Aorta (tissue), 5 donors: Measurements from ENCODE around the gene RHOC. TPM values are rescaled to one million over a fixed set of nuclear protein-coding genes. Genes with fewer than 3 reads are reported as not detected.
A peak's percentile ranks its signal among the peaks of the same experiment; 100 is the strongest.

Experiments
- ATAC-seq: fragments of 200-7000 bp; cut with Tn5 transposase; one replicate; pipeline ENCODE4 v1.9.1; 2022; ENCODE audit warnings: moderate library complexity; ENCODE audit not compliant: low FRiP score
- DNase-seq, 2 donors: peaks; one replicate each; pipeline ENCODE4 v3.0.0-alpha.2; 2020
- H3K27ac ChIP-seq, 2 donors: one replicate each; pipeline ENCODE4 v1.5.1; 2013; ENCODE audit warnings: low read length in 2 of 2, mild to moderate bottlenecking in 2 of 2, moderate library complexity in 2 of 2, control low read depth in 1 of 2, inconsistent platforms in 1 of 2, low read depth in 1 of 2
- H3K27me3 ChIP-seq, 2 donors: one replicate each; pipeline ENCODE4 v1.6.1; 2013; ENCODE audit warnings: control low read depth in 1 of 2, low read length in 1 of 2, mild to moderate bottlenecking in 1 of 2, moderate library complexity in 1 of 2; ENCODE audit not compliant: insufficient read depth in 2 of 2, control insufficient read depth in 1 of 2
- H3K36me3 ChIP-seq, 2 donors: one replicate each; pipeline ENCODE4 v1.6.1; 2013; ENCODE audit warnings: control low read depth in 1 of 2, low read length in 1 of 2, mild to moderate bottlenecking in 1 of 2; ENCODE audit not compliant: insufficient read depth in 2 of 2, control insufficient read depth in 1 of 2
- H3K4me1 ChIP-seq, 2 donors: one replicate each; pipeline ENCODE4 v1.6.1; 2013; ENCODE audit warnings: low read length in 2 of 2, control low read depth in 1 of 2, mild to moderate bottlenecking in 1 of 2, moderate library complexity in 1 of 2; ENCODE audit not compliant: insufficient read depth in 2 of 2, control insufficient read depth in 1 of 2
- H3K4me3 ChIP-seq, 2 donors: one replicate each; pipeline ENCODE4 v1.5.1; 2013; ENCODE audit warnings: low read length in 2 of 2, control low read depth in 1 of 2, mild to moderate bottlenecking in 1 of 2
- H3K9me3 ChIP-seq: one replicate; pipeline ENCODE4 v1.6.1; 2013; ENCODE audit warnings: mild to moderate bottlenecking, low read length; ENCODE audit not compliant: control insufficient read depth
- WGBS, 2 donors: extraction: QIAGEN DNeasy Blood & Tissue Kit; methylation state at CpG; one replicate each; pipeline ENCODE4 v1.1.7; 2013; 5-methylcytosine and 5-hydroxymethylcytosine counted together
- intact Hi-C, 2 donors: fragments of 100-400 bp; cut with DNase I; formaldehyde crosslinking; loops; one replicate each; pipeline versions ENCODE4 v1.14.2 to v1.15.0; 2022
- long read RNA-seq, 2 donors: library from polyadenylated mRNA; unstranded; transcript quantifications; one replicate each; pipeline ENCODE4 v2.0.0, GENCODE V29; 2020 to 2021
- polyA plus RNA-seq, 2 donors: library from polyadenylated mRNA; stranded (reverse); fragments of 200-250 nt; gene quantifications; one replicate each; pipeline ENCODE4 v1.2.3, GENCODE V29; 2013
- total RNA-seq, 2 donors: library from RNA; stranded (reverse); fragmentation: NEBNext Ultra II Directional; extraction: Animal tissue kit (Norgen Biotek cat#: 25700); gene quantifications; one replicate each; pipeline ENCODE4 v1.2.1, GENCODE V29; 2021
- donor health status: healthy with polysubstance abuse.
- donor health status: Bipolar disorder and iron deficiency.
- donor health status: DM: no; HTN: no; CAD: no.
- donor health status: DM: no; HTN: no; CAD: no.
- donor health status: DM: yes; HTN: yes; CAD: no.

The RHOC gene
- 100 to 1,000 TPM; 269 to 316 TPM for total RNA-seq
- polyA plus RNA-seq: 100 to 1,000 TPM; 433 to 540 TPM
- long read RNA-seq, donor 1, transcript RHOC-208 (5 exons, 1,355 nt): major isoform, 199 of 499 reads
- long read RNA-seq, donor 1, transcript RHOC-206 (6 exons, 888 nt): minor isoform, 5 of 499 reads
- long read RNA-seq, donor 1, transcript RHOC-202 (6 exons, 1,418 nt): minor isoform, 194 of 499 reads
- long read RNA-seq, donor 1, partial matches to known transcripts: 64 of 499 reads
- long read RNA-seq, donor 1, other reads (novel, unspliced or antisense): 30 of 499 reads
- long read RNA-seq, donor 2, transcript RHOC-202 (6 exons, 1,418 nt): major isoform, 40 of 117 reads
- long read RNA-seq, donor 2, transcript RHOC-208 (5 exons, 1,355 nt): major isoform, 40 of 117 reads
- long read RNA-seq, donor 2, partial matches to known transcripts: 15 of 117 reads
- long read RNA-seq, donor 2, other reads (novel, unspliced or antisense): 17 of 117 reads

- WGBS, 2 donors: 0 to 3% methylated on average over 28 to 61 of the region's 61 CpGs
- ATAC-seq (peak; percentile 91), DNase-seq (peak; percentile 86 to 91)
These were observed at the start of gene RHOC for GRCh38 chr1:112706505-112707220. Gene RHOC (minus strand): TSS chr1:112707127. CDS start chr1:112703799, 3,328 bp downstream.

DNA sequence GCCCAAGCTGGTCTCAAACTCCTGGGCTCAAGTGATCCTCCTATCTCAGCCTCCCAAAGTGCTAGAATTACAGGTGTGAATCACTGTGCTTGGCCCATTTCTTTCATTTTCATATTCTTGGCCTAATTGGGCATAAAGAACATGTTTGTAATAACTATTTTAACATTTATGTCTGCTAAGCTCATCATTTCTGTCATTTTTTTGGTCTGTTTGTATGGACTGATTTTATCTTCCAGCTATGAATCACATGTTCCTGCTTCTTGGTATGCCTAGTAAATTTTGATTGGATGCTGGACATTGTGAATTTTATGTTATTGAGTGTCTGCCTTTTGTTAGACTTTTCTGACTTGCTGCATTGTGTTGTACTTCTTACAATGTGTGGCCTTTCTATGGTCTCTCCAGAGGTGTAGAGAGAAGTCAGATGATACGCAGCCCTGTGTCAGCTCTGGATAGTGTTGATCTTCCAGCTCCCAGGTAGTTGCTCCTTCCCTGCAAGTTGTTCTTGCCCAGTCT, 47.2 kb upstream of the RHOC start:
- H3K4me1 ChIP-seq: no peaks in the 10 kb centered on the region
- no peak overlapping the region for H3K4me3 ChIP-seq
- no peak overlapping the region for H3K27ac ChIP-seq
- WGBS, 2 donors: 0 to 51% methylated on average over 1 of the region's 1 CpG
- no peaks in the 10 kb centered on the region for H3K27me3 ChIP-seq
- no peaks in the 10 kb centered on the region for H3K36me3 ChIP-seq
- ATAC-seq (no peak), DNase-seq (no peak)
- intact Hi-C loops: no loop called here
- H3K9me3 ChIP-seq: no peaks in the 10 kb centered on the region

More at GRCh38 chr1:112706505-112707220, at the start of gene RHOC:
- Histone ChIP-seq H3K9me3 (no peaks in the 10 kb centered on the region), H3K4me1 (no peaks in the 10 kb centered on the region), H3K4me3 (peak within 1 kb of the TSS; percentile 75 to 91), H3K27me3 (no peaks in the 10 kb centered on the region), H3K36me3 (no peaks in the 10 kb centered on the region), H3K27ac (peak within 1 kb of the TSS; percentile 85 to 90)
- intact Hi-C loops: loop anchor here (2.0 to 10.0 kb wide), 6 partner anchors 34 to 314 kb away; partner anchors contain the start of genes CAPZA1 (in 1 of the 2), CTTNBP2NL (in 1 of the 2), MOV10 (in 1 of the 2) and ST7L (in 1 of the 2)

DNA sequence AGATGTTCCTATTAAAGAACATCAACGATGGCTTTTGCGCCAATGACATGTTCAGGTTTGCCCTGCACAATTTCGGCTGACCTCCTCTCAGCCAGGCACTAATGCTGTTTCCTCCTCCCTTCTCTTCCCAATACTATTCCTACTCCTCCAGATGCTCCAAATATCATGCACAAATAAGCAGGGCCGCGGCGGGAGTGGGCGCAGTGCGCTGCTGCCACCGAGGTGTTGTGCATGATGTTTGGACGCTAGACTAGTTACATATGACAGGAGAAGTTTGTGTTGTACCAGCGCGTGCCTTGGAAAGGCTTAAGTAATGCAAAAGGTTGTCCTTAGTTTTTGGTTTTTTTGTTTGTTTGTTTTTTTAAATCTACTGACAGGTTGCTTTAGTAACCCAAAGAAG, 41.5 kb upstream of the RHOC start:
- no peak overlapping the region for H3K27ac ChIP-seq
- 91% methylated on average over 12 of the region's 12 CpGs for WGBS, 2 donors
- H3K9me3 ChIP-seq: no peaks in the 10 kb centered on the region
- intact Hi-C loops: no loop called here
- DNase-seq (no peak), ATAC-seq (no peak)
- no peaks in the 10 kb centered on the region for H3K4me1 ChIP-seq
- no peak overlapping the region for H3K4me3 ChIP-seq
- H3K27me3 ChIP-seq: no peaks in the 10 kb centered on the region
- H3K36me3 ChIP-seq: no peaks in the 10 kb centered on the region

- intact Hi-C loops: no loop called here
- Histone ChIP-seq H3K9me3 (no peaks in the 10 kb centered on the region), H3K27me3 (no peaks in the 10 kb centered on the region), H3K4me3 (no peak overlapping the region), H3K4me1 (no peaks in the 10 kb centered on the region), H3K36me3 (no peaks in the 10 kb centered on the region), H3K27ac (no peak overlapping the region)
- ATAC-seq: peak; percentile 73
- WGBS, 2 donors: 3 to 5% methylated on average over 58 of the region's 58 CpGs
- DNase-seq: peak; percentile 58 to 82
These were observed 37.2 kb upstream of the RHOC start for GRCh38 chr1:112744009-112744578.

- ATAC-seq: peak; percentile 44
- H3K36me3 ChIP-seq: no peaks in the 10 kb centered on the region
- H3K4me3 ChIP-seq: no peak overlapping the region
- WGBS, 2 donors: 14 to 24% methylated on average over 54 of the region's 54 CpGs
- H3K4me1 ChIP-seq: no peaks in the 10 kb centered on the region
- DNase-seq: peak in 1 of 2 donors; percentile 79
- no peaks in the 10 kb centered on the region for H3K9me3 ChIP-seq
- H3K27ac ChIP-seq: no peak overlapping the region
- intact Hi-C loops: no loop called here
- no peaks in the 10 kb centered on the region for H3K27me3 ChIP-seq
These were observed 36.5 kb upstream of the RHOC start for GRCh38 chr1:112743174-112744008.

DNA sequence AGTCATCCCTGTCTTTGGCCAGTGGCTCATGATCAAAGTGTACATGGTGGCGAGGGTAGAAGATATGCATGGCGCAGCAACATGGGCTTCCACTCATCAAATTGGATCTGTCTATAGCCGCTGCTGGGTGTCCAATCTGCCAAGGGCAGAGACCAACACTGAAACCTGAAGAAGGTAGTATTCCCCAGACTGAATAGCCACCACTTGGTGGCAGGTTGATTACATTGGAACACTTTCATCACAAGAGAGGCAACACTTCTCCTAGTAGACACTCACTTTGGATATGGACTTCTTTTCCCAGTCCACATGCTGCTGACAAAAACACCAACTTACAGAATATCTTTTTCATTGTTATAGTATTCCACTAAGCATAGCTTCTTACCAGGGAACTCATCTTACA, 30.6 kb upstream of the RHOC start:
- Histone ChIP-seq H3K9me3 (no peaks in the 10 kb centered on the region), H3K4me1 (no peaks in the 10 kb centered on the region), H3K27me3 (peaks cover 0 to 2% of the 10 kb centered on the region in 2 donors), H3K27ac (no peak overlapping the region), H3K36me3 (no peaks in the 10 kb centered on the region), H3K4me3 (no peak overlapping the region)
- intact Hi-C loops: no loop called here
- 81 to 90% methylated on average over 3 of the region's 3 CpGs for WGBS, 2 donors
- DNase-seq: no peak
- no peak for ATAC-seq

DNA sequence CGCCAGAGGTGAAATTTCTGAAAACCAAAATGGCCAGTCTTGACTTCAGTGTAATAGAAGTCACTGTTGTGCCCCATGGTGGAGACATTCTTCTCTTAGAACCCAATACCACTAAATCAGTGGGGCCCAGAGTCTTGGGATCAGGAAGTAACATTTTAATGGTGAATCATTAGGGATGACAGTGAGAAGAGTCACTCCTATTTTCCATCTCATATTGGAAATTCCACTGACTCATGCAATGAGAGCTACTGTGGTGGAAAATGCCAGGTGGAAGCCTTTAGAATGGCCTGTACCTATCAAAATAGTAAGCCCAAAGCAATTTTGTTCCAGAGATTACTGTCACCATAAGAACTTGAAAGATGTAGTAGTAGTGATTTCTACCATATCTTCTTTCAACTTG, 28.8 kb upstream of the RHOC start:
- peaks cover 0 to 2% of the 10 kb centered on the region in 2 donors for H3K27me3 ChIP-seq
- no peaks in the 10 kb centered on the region for H3K36me3 ChIP-seq
- ATAC-seq (no peak), DNase-seq (no peak)
- H3K4me3 ChIP-seq: no peak overlapping the region
- H3K27ac ChIP-seq: no peak overlapping the region
- no peaks in the 10 kb centered on the region for H3K4me1 ChIP-seq
- no peaks in the 10 kb centered on the region for H3K9me3 ChIP-seq
- intact Hi-C loops: no loop called here
- WGBS, 2 donors: 95 to 97% methylated on average over 1 of the region's 1 CpG

- intact Hi-C loops: no loop called here
- no peak for ATAC-seq
These were observed 24.5 kb upstream of the RHOC start for GRCh38 chr1:112731451-112731850.

More at GRCh38 chr1:112731451-112731850, 24.5 kb upstream of the RHOC start:
- no peak for DNase-seq
- peaks cover 0 to 2% of the 10 kb centered on the region in 2 donors for H3K27me3 ChIP-seq
- H3K27ac ChIP-seq: no peak overlapping the region
- 95 to 100% methylated on average over 1 of the region's 1 CpG for WGBS, 2 donors
- no peaks in the 10 kb centered on the region for H3K9me3 ChIP-seq
- H3K4me3 ChIP-seq: no peak overlapping the region
- H3K36me3 ChIP-seq: no peaks in the 10 kb centered on the region
- H3K4me1 ChIP-seq: no peaks in the 10 kb centered on the region
